Lung (tissue), 12 donors: ENCODE measurements around the gene MUC5AC. TPM values are rescaled to one million over a fixed set of nuclear protein-coding genes. Genes with fewer than 3 reads are reported as not detected.

Experiments used
- ATAC-seq: fragments of 200-7000 bp; cut with Tn5 transposase; one replicate; pipeline ENCODE4 v1.9.1; 2020; ENCODE audit warnings: moderate number of reproducible peaks; ENCODE audit not compliant: insufficient read depth, low FRiP score
- DNase-seq, 3 donors: peaks; one replicate each; pipeline ENCODE4 v3.0.0-alpha.2; 2013 to 2017
- H3K27ac ChIP-seq, 2 donors: one replicate each; pipeline ENCODE4 v1.5.1; 2013; ENCODE audit warnings: mild to moderate bottlenecking in 2 of 2, moderate library complexity in 2 of 2, control low read depth in 1 of 2, inconsistent platforms in 1 of 2, low read depth in 1 of 2, low read length in 1 of 2
- H3K27me3 ChIP-seq, 3 donors: one replicate each; pipeline ENCODE4 v1.5.1; 2013; ENCODE audit warnings: low read length in 2 of 3; ENCODE audit not compliant: control insufficient read depth in 3 of 3, insufficient read depth in 3 of 3
- H3K36me3 ChIP-seq, 4 donors: one replicate each; pipeline ENCODE4 v1.5.1; 2013; ENCODE audit warnings: low read length in 4 of 4, mild to moderate bottlenecking in 1 of 4, moderate library complexity in 1 of 4; ENCODE audit not compliant: control insufficient read depth in 4 of 4, insufficient read depth in 4 of 4
- H3K4me1 ChIP-seq, 5 donors: one replicate each; pipeline ENCODE4 v1.5.1; 2013; ENCODE audit warnings: low read length in 5 of 5, mild to moderate bottlenecking in 2 of 5, moderate library complexity in 1 of 5; ENCODE audit not compliant: control insufficient read depth in 5 of 5, insufficient read depth in 5 of 5
- H3K4me3 ChIP-seq: one replicate; pipeline ENCODE4 v1.5.1; 2013; ENCODE audit warnings: mild to moderate bottlenecking, control low read depth, moderate library complexity
- H3K9ac ChIP-seq, 2 donors: one replicate each; pipeline ENCODE4 v1.5.1; 2013; ENCODE audit warnings: low read length in 2 of 2, control low read depth in 1 of 2; ENCODE audit not compliant: insufficient read depth in 1 of 2
- H3K9me3 ChIP-seq, 4 donors: one replicate each; pipeline ENCODE4 v1.5.1; 2013; ENCODE audit warnings: low read length in 3 of 4, mild to moderate bottlenecking in 1 of 4, moderate library complexity in 1 of 4; ENCODE audit not compliant: control insufficient read depth in 4 of 4, insufficient read depth in 3 of 4
- CTCF ChIP-seq: IDR thresholded peaks from 2 replicates; pipeline ENCODE4 v1.5.1; 2012; ENCODE audit warnings: mild to moderate bottlenecking; ENCODE audit errors: control extremely low read depth, extremely low read depth
- WGBS, 2 donors: extraction: QIAGEN DNeasy Blood & Tissue Kit; methylation state at CpG; one replicate each; pipeline ENCODE4 v1.1.7; 2013; 5-methylcytosine and 5-hydroxymethylcytosine counted together
- polyA plus RNA-seq, 2 donors: library from polyadenylated mRNA; stranded (reverse); fragments of 200-250 nt; gene quantifications; one replicate each; pipeline ENCODE4 v1.2.1, GENCODE V29; 2013
- total RNA-seq, 2 donors: library from RNA; depleted of rRNA in 1 of 2; stranded (reverse); fragments of >200 nt in 1 of 2; gene quantifications; one replicate each; pipeline ENCODE4 v1.2.1, GENCODE V29; 2014 to 2021
- donor health status: control.
- donor health status: control.
- donor health status: Bipolar disorder and iron deficiency.
- donor health status: healthy.
- donor health status: DM: yes; HTN: yes; CAD: no.

The MUC5AC gene
- total and polyA plus RNA-seq, 4 donors: 0.46 to 1.3 (median 1.0) TPM

GRCh38 chr11:1117992-1118391, 39.8 kb upstream of the MUC5AC start:
- peaks cover 0 to 8% (median 0%) of the 10 kb centered on the region in 3 donors for H3K27me3 ChIP-seq
- 74 to 77% methylated on average over 6 of the region's 6 CpGs for WGBS, 2 donors
- no peak overlapping the region for H3K4me3 ChIP-seq
- DNase-seq (no peak), ATAC-seq (no peak)
- peaks cover 0 to 2% (median 0%) of the 10 kb centered on the region in 4 donors for H3K9me3 ChIP-seq
- no peak overlapping the region for H3K27ac ChIP-seq
- no peaks in the 10 kb centered on the region for H3K36me3 ChIP-seq
- no peaks in the 10 kb centered on the region for H3K4me1 ChIP-seq
- H3K9ac ChIP-seq: no peak overlapping the region
- no peak for TF ChIP-seq CTCF

- H3K4me1 ChIP-seq: no peaks in the 10 kb centered on the region
- H3K9ac ChIP-seq: no peak overlapping the region
- no peak overlapping the region for H3K4me3 ChIP-seq
- H3K27ac ChIP-seq: no peak overlapping the region
- no peak for TF ChIP-seq CTCF
- DNase-seq: peak in 1 of 3 donors; percentile 10
- 68 to 79% methylated on average over 22 of the region's 22 CpGs for whole genome bisulfite sequencing, 2 donors
- H3K9me3 ChIP-seq: peaks cover 0 to 2% (median 0%) of the 10 kb centered on the region in 4 donors
- no peaks in the 10 kb centered on the region for H3K36me3 ChIP-seq
- peaks cover 0 to 8% (median 0%) of the 10 kb centered on the region in 3 donors for H3K27me3 ChIP-seq
- no peak for ATAC-seq
Observed at GRCh38 chr11:1118755-1119603, 38.8 kb upstream of the MUC5AC start.

GRCh38 chr11:1119604-1120146, 38.1 kb upstream of the MUC5AC start:
- Histone ChIP-seq H3K9me3 (peaks cover 0 to 2% (median 0%) of the 10 kb centered on the region in 4 donors), H3K9ac (no peak overlapping the region), H3K4me1 (no peaks in the 10 kb centered on the region), H3K27me3 (peaks cover 0 to 8% (median 0%) of the 10 kb centered on the region in 3 donors), H3K4me3 (no peak overlapping the region), H3K36me3 (no peaks in the 10 kb centered on the region), H3K27ac (no peak overlapping the region)
- DNase-seq (peak in 1 of 3 donors; percentile 7), ATAC-seq (no peak)
- whole genome bisulfite sequencing, 2 donors: 81 to 88% methylated on average over 17 of the region's 17 CpGs
- no peak for TF ChIP-seq CTCF
